Type B pancreatic cell (in vitro differentiated cells): ENCODE results near the gene PSMA7. TPM values are rescaled to one million over a fixed set of nuclear protein-coding genes. Genes with fewer than 3 reads are reported as not detected.

Experiments
- DNase-seq: peaks from one replicate; pipeline ENCODE4 v3.0.0; 2021; ENCODE audit warnings: mixed read lengths; ENCODE audit not compliant: unreplicated experiment; ENCODE audit errors: extremely low spot score
- H3K27ac Mint-ChIP-seq: 2 replicates; pipeline ENCODE4 v1.8.0; 2021; ENCODE audit warnings: mild to moderate bottlenecking, mixed read lengths
- H3K27me3 Mint-ChIP-seq: 2 replicates; pipeline ENCODE4 v1.8.0; 2021; ENCODE audit warnings: mixed read lengths
- H3K36me3 Mint-ChIP-seq: 2 replicates; pipeline ENCODE4 v1.8.0; 2021; ENCODE audit warnings: mixed read lengths
- H3K4me1 Mint-ChIP-seq: one replicate; pipeline ENCODE4 v1.8.0; 2021; ENCODE audit warnings: mixed read lengths; ENCODE audit not compliant: unreplicated experiment
- H3K4me3 Mint-ChIP-seq: 2 replicates; pipeline ENCODE4 v1.8.0; 2021; ENCODE audit warnings: mild to moderate bottlenecking, mixed read lengths
- H3K9me3 Mint-ChIP-seq: 2 replicates; pipeline ENCODE4 v1.8.0; 2021; ENCODE audit warnings: mixed read lengths
- total RNA-seq: library from RNA; stranded (reverse); gene quantifications from 2 replicates; pipeline ENCODE4 v1.2.1, GENCODE V29; 2021; ENCODE audit warnings: low replicate concordance
- TF ChIP-seq, protein P1 (sequence below): fragments of 200-600 bp; sonication (generic); conservative IDR thresholded peaks from 2 replicates; pipeline ENCODE4 v1.5.0; 2021; ENCODE audit warnings: antibody characterized with exemption, mild to moderate bottlenecking

PSMA7 gene
- total RNA-seq, 1 donor from 2014 or later = 236 TPM

DNA sequence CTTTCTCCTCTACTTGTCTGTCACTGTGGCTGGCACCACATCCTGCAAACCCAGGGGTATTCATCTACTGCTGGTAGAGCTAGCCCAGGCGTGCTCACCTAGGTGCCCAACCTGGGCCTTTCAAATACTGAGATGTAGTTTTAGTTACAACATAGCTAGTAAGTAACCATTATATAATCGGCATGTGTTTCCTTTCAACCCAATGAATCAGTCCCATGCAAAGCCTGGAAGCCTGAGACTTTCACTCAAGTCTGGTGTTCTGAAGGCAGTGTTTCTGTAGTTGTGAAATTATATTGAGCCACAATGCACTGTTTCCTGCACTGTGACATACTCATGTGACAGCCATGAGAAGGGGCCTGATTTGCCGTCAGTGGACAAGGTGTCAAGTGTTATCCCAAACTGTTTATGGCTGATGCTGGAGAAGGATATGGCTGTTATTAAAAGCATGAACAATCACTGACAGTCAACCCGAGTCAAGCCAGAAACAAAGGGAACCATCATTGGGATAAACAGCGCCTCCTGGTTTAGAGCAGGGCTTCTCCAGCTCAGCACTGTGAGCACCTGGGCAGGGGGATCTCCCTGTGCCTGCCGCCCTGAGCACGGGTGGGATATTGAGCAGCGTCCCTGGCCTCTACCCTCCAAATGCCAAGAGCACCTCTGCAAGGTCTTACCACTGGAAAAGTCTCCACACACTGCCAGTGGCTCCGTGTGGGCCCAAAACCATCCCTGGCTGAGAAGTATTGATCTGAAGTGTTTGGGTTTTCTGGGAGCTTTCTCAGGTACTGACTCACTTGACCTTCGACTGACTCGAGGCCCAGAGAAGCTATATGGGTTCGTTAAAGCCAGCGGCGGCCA, 1.6 kb downstream of the PSMA7 start:
- TF ChIP-seq, protein P1, sequence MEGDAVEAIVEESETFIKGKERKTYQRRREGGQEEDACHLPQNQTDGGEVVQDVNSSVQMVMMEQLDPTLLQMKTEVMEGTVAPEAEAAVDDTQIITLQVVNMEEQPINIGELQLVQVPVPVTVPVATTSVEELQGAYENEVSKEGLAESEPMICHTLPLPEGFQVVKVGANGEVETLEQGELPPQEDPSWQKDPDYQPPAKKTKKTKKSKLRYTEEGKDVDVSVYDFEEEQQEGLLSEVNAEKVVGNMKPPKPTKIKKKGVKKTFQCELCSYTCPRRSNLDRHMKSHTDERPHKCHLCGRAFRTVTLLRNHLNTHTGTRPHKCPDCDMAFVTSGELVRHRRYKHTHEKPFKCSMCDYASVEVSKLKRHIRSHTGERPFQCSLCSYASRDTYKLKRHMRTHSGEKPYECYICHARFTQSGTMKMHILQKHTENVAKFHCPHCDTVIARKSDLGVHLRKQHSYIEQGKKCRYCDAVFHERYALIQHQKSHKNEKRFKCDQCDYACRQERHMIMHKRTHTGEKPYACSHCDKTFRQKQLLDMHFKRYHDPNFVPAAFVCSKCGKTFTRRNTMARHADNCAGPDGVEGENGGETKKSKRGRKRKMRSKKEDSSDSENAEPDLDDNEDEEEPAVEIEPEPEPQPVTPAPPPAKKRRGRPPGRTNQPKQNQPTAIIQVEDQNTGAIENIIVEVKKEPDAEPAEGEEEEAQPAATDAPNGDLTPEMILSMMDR = peak; percentile 45
- no peaks in the 10 kb centered on the region for H3K9me3 Mint-ChIP-seq
- H3K4me1 Mint-ChIP-seq = peaks cover 36% of the 10 kb centered on the region
- peak overlapping the region; percentile 95 for H3K4me3 Mint-ChIP-seq
- H3K27ac Mint-ChIP-seq = peak overlapping the region; percentile 97
- H3K27me3 Mint-ChIP-seq = no peaks in the 10 kb centered on the region
- peaks cover 18% of the 10 kb centered on the region for H3K36me3 Mint-ChIP-seq
- DNase-seq = no peak

DNA sequence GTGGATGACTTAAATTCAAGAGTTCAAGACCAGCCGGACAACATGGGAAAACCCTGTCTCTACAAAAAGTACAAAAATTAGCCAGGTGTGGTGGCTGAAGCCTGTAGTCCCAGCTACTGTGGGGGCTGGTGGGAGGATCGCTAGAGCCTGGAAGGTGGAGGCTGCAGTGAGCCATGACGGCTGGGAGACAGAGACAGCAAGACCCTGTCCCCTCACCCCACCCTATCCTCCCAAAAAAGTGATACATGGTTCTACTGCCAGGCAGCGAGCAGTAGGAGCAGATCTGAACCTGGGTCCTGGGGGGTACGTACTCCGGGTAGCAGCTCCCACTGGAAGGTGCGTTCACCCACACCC, 2.2 kb downstream of the PSMA7 start:
- no peaks in the 10 kb centered on the region for H3K9me3 Mint-ChIP-seq
- H3K27me3 Mint-ChIP-seq = no peaks in the 10 kb centered on the region
- no peak for DNase-seq
- peak overlapping the region; percentile 97 for H3K27ac Mint-ChIP-seq
- peaks cover 33% of the 10 kb centered on the region for H3K4me1 Mint-ChIP-seq
- H3K4me3 Mint-ChIP-seq = peak overlapping the region; percentile 95
- peaks cover 21% of the 10 kb centered on the region for H3K36me3 Mint-ChIP-seq
- TF ChIP-seq, protein P1 = no peak

DNA sequence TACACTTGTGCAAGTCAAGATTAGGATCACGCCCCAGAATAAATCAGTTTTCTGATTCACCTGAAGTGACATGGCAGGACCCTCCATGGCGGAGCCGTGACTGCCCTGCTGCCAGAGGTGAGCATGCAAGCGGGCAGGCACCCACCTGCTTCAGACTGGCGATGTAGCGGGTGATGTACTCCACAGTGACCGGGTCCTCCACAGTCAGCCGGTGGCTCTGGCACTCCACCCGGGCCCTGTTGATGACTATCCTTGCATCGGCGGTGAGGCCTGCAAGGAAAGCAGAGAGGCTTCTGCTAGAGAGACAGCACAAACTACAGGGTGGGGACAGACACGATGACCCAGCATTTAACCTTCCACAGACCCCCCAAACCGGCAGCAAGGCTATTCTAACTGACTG, 3.6 kb downstream of the PSMA7 start:
- Mint-ChIP-seq H3K36me3 (peaks cover 18% of the 10 kb centered on the region), H3K4me1 (peaks cover 19% of the 10 kb centered on the region), H3K27me3 (no peaks in the 10 kb centered on the region), H3K4me3 (no peak overlapping the region), H3K27ac (no peak overlapping the region), H3K9me3 (no peaks in the 10 kb centered on the region)
- no peak for DNase-seq
- TF ChIP-seq, protein P1 = no peak

DNA sequence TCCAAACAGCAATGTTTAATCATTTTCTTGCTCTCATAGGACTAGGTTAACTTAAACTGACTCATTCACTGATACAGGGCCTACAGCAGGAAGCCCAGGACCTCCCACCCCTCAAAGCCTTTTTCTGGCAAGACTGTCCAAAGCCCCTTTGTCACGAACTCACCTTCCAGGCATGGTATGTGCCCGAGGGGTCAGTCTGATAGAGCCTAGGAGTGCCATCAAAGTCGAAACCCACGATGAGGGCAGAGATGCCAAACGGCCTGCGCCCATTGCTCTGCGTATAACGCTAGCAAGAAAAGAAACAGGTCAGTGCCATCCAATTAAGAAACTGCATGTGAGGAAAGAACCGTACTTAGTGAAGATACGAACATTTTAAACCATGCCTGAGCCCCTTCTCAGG, 4.3 kb downstream of the PSMA7 start:
- Mint-ChIP-seq H3K9me3 (no peaks in the 10 kb centered on the region), H3K4me1 (peaks cover 16% of the 10 kb centered on the region), H3K27ac (no peak overlapping the region), H3K27me3 (no peaks in the 10 kb centered on the region), H3K4me3 (no peak overlapping the region), H3K36me3 (peaks cover 21% of the 10 kb centered on the region)
- TF ChIP-seq, protein P1 = no peak
- no peak for DNase-seq

DNA sequence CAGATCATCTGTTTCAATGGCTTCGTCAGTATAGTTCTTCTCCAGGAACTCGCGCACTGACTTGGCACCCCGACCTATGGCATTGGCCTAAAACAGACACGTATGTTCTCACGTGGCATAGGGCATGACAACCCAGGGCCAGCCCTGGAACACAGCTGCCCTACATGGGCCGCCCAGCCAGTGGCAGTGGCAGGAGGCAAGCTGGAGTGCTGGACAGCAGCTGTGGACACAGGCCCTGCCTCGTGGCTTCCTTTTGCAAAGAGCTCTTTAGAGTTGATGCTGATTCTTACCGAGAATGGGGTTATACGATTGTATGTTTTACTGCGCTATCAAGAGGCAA, 5.0 kb downstream of the PSMA7 start:
- peaks cover 16% of the 10 kb centered on the region for H3K4me1 Mint-ChIP-seq
- H3K36me3 Mint-ChIP-seq = peaks cover 22% of the 10 kb centered on the region
- TF ChIP-seq, protein P1 = no peak
- no peak overlapping the region for H3K4me3 Mint-ChIP-seq
- H3K27ac Mint-ChIP-seq = no peak overlapping the region
- H3K27me3 Mint-ChIP-seq = no peaks in the 10 kb centered on the region
- H3K9me3 Mint-ChIP-seq = no peaks in the 10 kb centered on the region
- no peak for DNase-seq
